HL-60 (cell line): Measurements from ENCODE around the gene JAML.

Experiments used
- DNase-seq, 2 experiments: peaks; one replicate each; pipeline ENCODE4 v3.0.0-alpha.2; 2010 to 2020; ENCODE audit warnings: low read depth in 1 of 2, low spot score in 1 of 2
- H3K27ac ChIP-seq: fragments of 250-450 bp; sonication (Bioruptor Pico); replicated peaks from 2 replicates; pipeline ENCODE4 v1.5.1; 2020; ENCODE audit warnings: mild to moderate bottlenecking, moderate library complexity
- H3K27me3 ChIP-seq: fragments of 250-450 bp; sonication (Bioruptor Pico); 2 replicates; pipeline ENCODE4 v1.5.1; 2021; ENCODE audit warnings: mild to moderate bottlenecking, moderate library complexity; ENCODE audit not compliant: insufficient read depth, poor library complexity, severe bottlenecking
- H3K4me3 ChIP-seq: replicated peaks from 2 replicates; pipeline ENCODE4 v1.5.1; 2011; ENCODE audit warnings: mild to moderate bottlenecking, control low read depth, low read length; ENCODE audit not compliant: insufficient read depth
- CTCF ChIP-seq: IDR thresholded peaks from one replicate; pipeline ENCODE4 v1.5.1; 2011; ENCODE audit warnings: low read length, control low read depth, inconsistent platforms; ENCODE audit not compliant: insufficient read depth
- GABPA ChIP-seq: IDR thresholded peaks from 2 replicates; pipeline ENCODE4 v1.6.1; 2012; ENCODE audit warnings: low read depth
- POLR2AphosphoS5 ChIP-seq: IDR thresholded peaks from 2 replicates; pipeline ENCODE4 v1.6.1; 2012; ENCODE audit warnings: low read depth
- REST ChIP-seq: IDR thresholded peaks from 2 replicates; pipeline ENCODE4 v1.6.1; 2012; ENCODE audit warnings: low read depth; ENCODE audit not compliant: insufficient replicate concordance
- SPI1 ChIP-seq: IDR thresholded peaks from 2 replicates; pipeline ENCODE4 v1.6.1; 2012; ENCODE audit warnings: low read depth, mild to moderate bottlenecking, borderline replicate concordance

JAML gene

GRCh38 chr11:118213781-118214180, 11.0 kb downstream of the JAML start:
- TF ChIP-seq GABPA (no peak), CTCF (no peak)
- DNase-seq, result no peak
- Histone ChIP-seq H3K4me3 (no peak overlapping the region), H3K27me3 (no peaks in the 10 kb centered on the region), H3K27ac (peak overlapping the region; percentile 76)

GRCh38 chr11:118213201-118213600, 11.6 kb downstream of the JAML start:
- peak overlapping the region; percentile 76 for H3K27ac ChIP-seq
- H3K4me3 ChIP-seq, result no peak overlapping the region
- TF ChIP-seq GABPA (no peak), SPI1 (no peak), POLR2AphosphoS5 (no peak), CTCF (no peak), REST (no peak)
- DNase-seq, result no peak
- H3K27me3 ChIP-seq, result no peaks in the 10 kb centered on the region

GRCh38 chr11:118212781-118213191, 12.0 kb downstream of the JAML start:
- DNase-seq, result peak in 1 of 2 experiments; percentile 54
- H3K27me3 ChIP-seq, result no peaks in the 10 kb centered on the region
- TF ChIP-seq POLR2AphosphoS5 (no peak), SPI1 (peak; percentile 51; the same call in 1 of the 2 replicates)
- no peak overlapping the region for H3K4me3 ChIP-seq
- peak overlapping the region; percentile 76 for H3K27ac ChIP-seq

- no peak overlapping the region for H3K4me3 ChIP-seq
- H3K27ac ChIP-seq, result peak overlapping the region; percentile 76
- TF ChIP-seq GABPA (no peak), POLR2AphosphoS5 (no peak), CTCF (no peak), SPI1 (no peak), REST (no peak)
- DNase-seq, result peak; percentile 77 to 87
- no peaks in the 10 kb centered on the region for H3K27me3 ChIP-seq
These were observed 12.6 kb downstream of the JAML start for GRCh38 chr11:118212131-118212725.
